Measurements from ENCODE around the gene ZNF598. TPM values are rescaled to one million over a fixed set of nuclear protein-coding genes. Genes with fewer than 3 reads are reported as not detected.

The ZNF598 gene
- total RNA-seq, 3 donors from 2014 or later (not counting 1 experiment from before 2014, with no cell fraction given) = 56.1 to 71.6 (median 58.2) TPM

GRCh38 chr16:1977875-1978268 lies 31.7 kb downstream of the ZNF598 start:
- Mint-ChIP-seq H3K9me3 (no peaks in the 10 kb centered on the region), H3K27ac (no peak overlapping the region), H3K27me3 (ENCODE audit: low read depth in 2 of 2) (peaks cover 0 to 8% of the 10 kb centered on the region in 2 donors), H3K4me1 (peaks cover under 1 to 3% of the 10 kb centered on the region in 2 donors), H3K4me3 (no peak overlapping the region), H3K36me3 (no peaks in the 10 kb centered on the region)
- intact Hi-C loops (cut with micrococcal nuclease) = no loop called here
- Histone ChIP-seq H3K27ac (ENCODE audit: low read length) (no peak overlapping the region), H3K36me3 (ENCODE audit: control insufficient read depth, insufficient read depth, low read length) (peaks cover 42% of the 10 kb centered on the region), H3K4me3 (ENCODE audit: low read length) (no peak overlapping the region), H3K27me3 (ENCODE audit: control insufficient read depth, insufficient read depth, low read length) (peaks cover 29% of the 10 kb centered on the region), H3K9me3 (ENCODE audit: control insufficient read depth, insufficient read depth, low read length) (no peaks in the 10 kb centered on the region), H3K4me1 (ENCODE audit: control insufficient read depth, insufficient read depth, low read length) (peaks cover 11% of the 10 kb centered on the region)
- ATAC-seq (no peak), DNase-seq (no peak)
- WGBS (ENCODE audit: insufficient coverage) = 98% methylated on average over 18 of the region's 18 CpGs
- no peak for TF ChIP-seq CTCF (IDR thresholded peaks at IDR 0.05)

GRCh38 chr16:1976951-1977874 lies 32.4 kb downstream of the ZNF598 start:
- 96% methylated on average over 31 of the region's 33 CpGs for WGBS (ENCODE audit: insufficient coverage)
- peaks cover 24% of the 10 kb centered on the region for H3K27me3 ChIP-seq (ENCODE audit: control insufficient read depth, insufficient read depth, low read length)
- peaks cover 42% of the 10 kb centered on the region for H3K36me3 ChIP-seq (ENCODE audit: control insufficient read depth, insufficient read depth, low read length)
- no peak overlapping the region for H3K27ac ChIP-seq (ENCODE audit: low read length)
- TF ChIP-seq CTCF (IDR thresholded peaks at IDR 0.05) = no peak
- peaks cover 18% of the 10 kb centered on the region for H3K4me1 ChIP-seq (ENCODE audit: control insufficient read depth, insufficient read depth, low read length)
- Mint-ChIP-seq H3K36me3 (no peaks in the 10 kb centered on the region), H3K9me3 (no peaks in the 10 kb centered on the region), H3K4me3 (no peak overlapping the region), H3K27ac (no peak overlapping the region), H3K4me1 (peaks cover 6 to 8% of the 10 kb centered on the region in 2 donors), H3K27me3 (ENCODE audit: low read depth in 2 of 2) (peaks cover 0 to 7% of the 10 kb centered on the region in 2 donors)
- no peaks in the 10 kb centered on the region for H3K9me3 ChIP-seq (ENCODE audit: control insufficient read depth, insufficient read depth, low read length)
- intact Hi-C loops (cut with micrococcal nuclease) = no loop called here
- DNase-seq (no peak), ATAC-seq (no peak)
- H3K4me3 ChIP-seq (ENCODE audit: low read length) = no peak overlapping the region

GRCh38 chr16:1976216-1976520 lies 33.5 kb downstream of the ZNF598 start:
- TF ChIP-seq CTCF (IDR thresholded peaks at IDR 0.05) = no peak
- H3K27me3 Mint-ChIP-seq (ENCODE audit: low read depth in 2 of 2) = peaks cover 0 to 2% of the 10 kb centered on the region in 2 donors
- H3K9me3 ChIP-seq (ENCODE audit: control insufficient read depth, insufficient read depth, low read length) = no peaks in the 10 kb centered on the region
- H3K27ac Mint-ChIP-seq = no peak overlapping the region
- H3K4me3 Mint-ChIP-seq = no peak overlapping the region
- DNase-seq (no peak), ATAC-seq (no peak)
- peaks cover 42% of the 10 kb centered on the region for H3K36me3 ChIP-seq (ENCODE audit: control insufficient read depth, insufficient read depth, low read length)
- WGBS (ENCODE audit: insufficient coverage) = 98% methylated on average over 8 of the region's 8 CpGs
- peaks cover 16 to 18% of the 10 kb centered on the region in 2 donors for H3K4me1 Mint-ChIP-seq
- intact Hi-C loops (cut with micrococcal nuclease) = no loop called here
- no peak overlapping the region for H3K27ac ChIP-seq (ENCODE audit: low read length)
- no peak overlapping the region for H3K4me3 ChIP-seq (ENCODE audit: low read length)
- H3K36me3 Mint-ChIP-seq = no peaks in the 10 kb centered on the region
- H3K27me3 ChIP-seq (ENCODE audit: control insufficient read depth, insufficient read depth, low read length) = peaks cover 15% of the 10 kb centered on the region
- H3K4me1 ChIP-seq (ENCODE audit: control insufficient read depth, insufficient read depth, low read length) = peaks cover 24% of the 10 kb centered on the region
- no peaks in the 10 kb centered on the region for H3K9me3 Mint-ChIP-seq

Data from natural killer cell (primary cell).